Fibroblast of pulmonary artery (primary cell): ENCODE measurements around the gene ATP2B3.
A peak's percentile ranks its signal among the peaks of the same experiment; 100 is the strongest.

Experiments
- DNase-seq: peaks from one replicate; pipeline ENCODE4 v3.0.0-alpha.2; 2010; ENCODE audit warnings: low read depth
- H3K4me3 ChIP-seq: replicated peaks from 2 replicates; pipeline ENCODE4 v1.5.1; 2011; ENCODE audit warnings: low read depth, mild to moderate bottlenecking, control low read depth, low read length, moderate library complexity
- CTCF ChIP-seq: IDR thresholded peaks from 2 replicates; pipeline ENCODE4 v1.5.1; 2011; ENCODE audit warnings: mild to moderate bottlenecking, control low read depth, low read length, inconsistent platforms; ENCODE audit errors: missing control alignments

The ATP2B3 gene

GRCh38 chrX:153580700-153581386, 63.4 kb downstream of the ATP2B3 start:
- peak; percentile 3 for TF ChIP-seq CTCF
- DNase-seq, result no peak
- H3K4me3 ChIP-seq, result no peak overlapping the region

- no peak for TF ChIP-seq CTCF
- peak; percentile 39 for DNase-seq
- no peak overlapping the region for H3K4me3 ChIP-seq
Measured at GRCh38 chrX:153582896-153583295, 65.5 kb downstream of the ATP2B3 start.

GRCh38 chrX:153583433-153583832, 66.0 kb downstream of the ATP2B3 start:
- no peak for TF ChIP-seq CTCF
- DNase-seq, result peak; percentile 11
- H3K4me3 ChIP-seq, result no peak overlapping the region

GRCh38 chrX:153585827-153586226, 68.4 kb downstream of the ATP2B3 start:
- no peak for TF ChIP-seq CTCF
- no peak overlapping the region for H3K4me3 ChIP-seq
- DNase-seq, result no peak

- no peak for TF ChIP-seq CTCF
- no peak for DNase-seq
- no peak overlapping the region for H3K4me3 ChIP-seq
Measured at GRCh38 chrX:153587342-153587741, 69.9 kb downstream of the ATP2B3 start.

- no peak for DNase-seq
- no peak for TF ChIP-seq CTCF
- no peak overlapping the region for H3K4me3 ChIP-seq
Measured at GRCh38 chrX:153588021-153588781, 70.8 kb downstream of the ATP2B3 start.
